SK-N-SH treated with all-trans-retinoic acid at 6 μM for 48 hours (cell line): Measurements from ENCODE around the gene TRIM46.

Experiments
- ATAC-seq: fragments of 200-7000 bp; cut with Tn5 transposase; 3 replicates; pipeline ENCODE4 v1.9.1; 2020; ENCODE audit warnings: mild to moderate bottlenecking, moderate library complexity
- ARNTL ChIP-seq: fragments of 450-650 bp; formaldehyde crosslinking; IDR thresholded peaks from 2 replicates; pipeline ENCODE4 v1.5.0; 2020; ENCODE audit warnings: low read depth, mild to moderate bottlenecking, moderate library complexity, borderline replicate concordance
- BACH2 ChIP-seq: fragments of 250-450 bp; sonication (Bioruptor Pico); IDR thresholded peaks from 2 replicates; pipeline ENCODE4 v1.9.0; 2021; ENCODE audit warnings: mild to moderate bottlenecking, borderline replicate concordance
- CREB5 ChIP-seq: fragments of 250-450 bp; sonication (Bioruptor Pico); IDR thresholded peaks from 2 replicates; pipeline ENCODE4 v1.5.1; 2020; ENCODE audit warnings: low read depth, mild to moderate bottlenecking, moderate library complexity
- CSDC2 ChIP-seq: fragments of 250-450 bp; sonication (Bioruptor Pico); IDR thresholded peaks from 2 replicates; pipeline ENCODE4 v1.5.0; 2020; ENCODE audit warnings: mild to moderate bottlenecking, moderate library complexity
- ESRRG ChIP-seq: fragments of 250-450 bp; sonication (Bioruptor Pico); IDR thresholded peaks from 2 replicates; pipeline ENCODE4 v1.6.1; 2021; ENCODE audit warnings: mild to moderate bottlenecking
- GLIS3 ChIP-seq: fragments of 250-450 bp; sonication (Bioruptor Pico); IDR thresholded peaks from 2 replicates; pipeline ENCODE4 v1.5.0; 2020; ENCODE audit warnings: mild to moderate bottlenecking, moderate library complexity
- ISL1 ChIP-seq: fragments of 250-450 bp; sonication (Bioruptor Pico); IDR thresholded peaks from 2 replicates; pipeline ENCODE4 v2.1.2; 2022; ENCODE audit warnings: mild to moderate bottlenecking, moderate library complexity
- PPARA ChIP-seq: fragments of 250-450 bp; sonication (Bioruptor Pico); IDR thresholded peaks from 2 replicates; pipeline ENCODE4 v1.5.0; 2020; ENCODE audit warnings: mild to moderate bottlenecking, borderline replicate concordance
- RARB ChIP-seq: fragments of 250-450 bp; sonication (Bioruptor Pico); IDR thresholded peaks from 2 replicates; pipeline ENCODE4 v1.8.0; 2021; ENCODE audit warnings: mild to moderate bottlenecking, moderate library complexity
- SNAI2 ChIP-seq: fragments of 250-450 bp; sonication (Bioruptor Pico); IDR thresholded peaks from 2 replicates; pipeline ENCODE4 v1.5.0; 2020; ENCODE audit warnings: mild to moderate bottlenecking, moderate library complexity
- TCF4 ChIP-seq: fragments of 250-450 bp; sonication (Bioruptor Pico); IDR thresholded peaks from 2 replicates; pipeline ENCODE4 v1.8.0; 2021; ENCODE audit warnings: mild to moderate bottlenecking, moderate library complexity, borderline replicate concordance
- TOX ChIP-seq: fragments of 250-450 bp; sonication (Bioruptor Pico); IDR thresholded peaks from 2 replicates; pipeline ENCODE4 v1.8.0; 2021; ENCODE audit warnings: mild to moderate bottlenecking, moderate library complexity, borderline replicate concordance
- ZFP30 ChIP-seq: fragments of 450-650 bp; formaldehyde crosslinking; IDR thresholded peaks from 2 replicates; pipeline ENCODE4 v1.5.0; 2022; ENCODE audit warnings: mild to moderate bottlenecking, moderate library complexity
- ZNF565 ChIP-seq: fragments of 450-650 bp; formaldehyde crosslinking; conservative IDR thresholded peaks from 2 replicates; pipeline ENCODE4 v1.5.0; 2020; ENCODE audit warnings: low read depth, mild to moderate bottlenecking, moderate library complexity
- ZNF70 ChIP-seq: fragments of 450-650 bp; formaldehyde crosslinking; IDR thresholded peaks from 2 replicates; pipeline ENCODE4 v1.5.0; 2020; ENCODE audit warnings: mild to moderate bottlenecking, moderate library complexity
- ZNF8 ChIP-seq: fragments of 450-650 bp; formaldehyde crosslinking; IDR thresholded peaks from 2 replicates; pipeline ENCODE4 v1.5.0; 2020; ENCODE audit warnings: mild to moderate bottlenecking, moderate library complexity
- TF ChIP-seq, protein P1 (sequence below): fragments of 250-450 bp; sonication (Bioruptor Pico); IDR thresholded peaks from 2 replicates; pipeline ENCODE4 v1.8.0; 2021; ENCODE audit warnings: low read depth, mild to moderate bottlenecking, moderate library complexity, borderline replicate concordance
- TF ChIP-seq, protein P2 (sequence below): fragments of 250-450 bp; sonication (Bioruptor Pico); IDR thresholded peaks from 2 replicates; pipeline ENCODE4 v1.5.0; 2020; ENCODE audit warnings: mild to moderate bottlenecking, moderate library complexity
- TF ChIP-seq, protein P3 (sequence below): fragments of 250-450 bp; sonication (Bioruptor Pico); IDR thresholded peaks from 2 replicates; pipeline ENCODE4 v1.8.0; 2020; ENCODE audit warnings: mild to moderate bottlenecking, moderate library complexity, borderline replicate concordance
- TF ChIP-seq, protein P4 (sequence below): fragments of 250-450 bp; sonication (Bioruptor Pico); IDR thresholded peaks from 2 replicates; pipeline ENCODE4 v1.5.1; 2021; ENCODE audit warnings: mild to moderate bottlenecking, moderate library complexity

Gene TRIM46

DNA sequence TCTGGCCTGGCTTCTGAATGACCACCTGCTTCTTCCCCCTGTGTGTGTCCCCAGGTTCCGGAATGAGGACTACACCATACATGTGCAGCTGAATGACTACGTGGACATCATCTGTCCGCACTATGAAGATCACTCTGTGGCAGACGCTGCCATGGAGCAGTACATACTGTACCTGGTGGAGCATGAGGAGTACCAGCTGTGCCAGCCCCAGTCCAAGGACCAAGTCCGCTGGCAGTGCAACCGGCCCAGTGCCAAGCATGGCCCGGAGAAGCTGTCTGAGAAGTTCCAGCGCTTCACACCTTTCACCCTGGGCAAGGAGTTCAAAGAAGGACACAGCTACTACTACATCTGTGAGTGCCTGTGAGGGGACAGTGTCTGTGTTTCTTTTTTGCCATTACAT lies 42.4 kb upstream of the TRIM46 start:
- no peak for ATAC-seq
- TF ChIP-seq CSDC2 (no peak), ARNTL (CRISPR knock-in tag) (no peak), GLIS3 (CRISPR knock-in tag) (no peak), PPARA (no peak), ZNF565 (no peak), TCF4 (CRISPR knock-in tag) (no peak), RARB (no peak), CREB5 (no peak), ESRRG (CRISPR knock-in tag) (no peak), BACH2 (CRISPR knock-in tag) (no peak)
- TF ChIP-seq, protein P1, sequence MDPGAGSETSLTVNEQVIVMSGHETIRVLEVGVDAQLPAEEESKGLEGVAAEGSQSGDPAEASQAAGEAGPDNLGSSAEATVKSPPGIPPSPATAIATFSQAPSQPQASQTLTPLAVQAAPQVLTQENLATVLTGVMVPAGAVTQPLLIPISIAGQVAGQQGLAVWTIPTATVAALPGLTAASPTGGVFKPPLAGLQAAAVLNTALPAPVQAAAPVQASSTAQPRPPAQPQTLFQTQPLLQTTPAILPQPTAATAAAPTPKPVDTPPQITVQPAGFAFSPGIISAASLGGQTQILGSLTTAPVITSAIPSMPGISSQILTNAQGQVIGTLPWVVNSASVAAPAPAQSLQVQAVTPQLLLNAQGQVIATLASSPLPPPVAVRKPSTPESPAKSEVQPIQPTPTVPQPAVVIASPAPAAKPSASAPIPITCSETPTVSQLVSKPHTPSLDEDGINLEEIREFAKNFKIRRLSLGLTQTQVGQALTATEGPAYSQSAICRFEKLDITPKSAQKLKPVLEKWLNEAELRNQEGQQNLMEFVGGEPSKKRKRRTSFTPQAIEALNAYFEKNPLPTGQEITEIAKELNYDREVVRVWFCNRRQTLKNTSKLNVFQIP (CRISPR knock-in tag), result no peak
- TF ChIP-seq, protein P2, sequence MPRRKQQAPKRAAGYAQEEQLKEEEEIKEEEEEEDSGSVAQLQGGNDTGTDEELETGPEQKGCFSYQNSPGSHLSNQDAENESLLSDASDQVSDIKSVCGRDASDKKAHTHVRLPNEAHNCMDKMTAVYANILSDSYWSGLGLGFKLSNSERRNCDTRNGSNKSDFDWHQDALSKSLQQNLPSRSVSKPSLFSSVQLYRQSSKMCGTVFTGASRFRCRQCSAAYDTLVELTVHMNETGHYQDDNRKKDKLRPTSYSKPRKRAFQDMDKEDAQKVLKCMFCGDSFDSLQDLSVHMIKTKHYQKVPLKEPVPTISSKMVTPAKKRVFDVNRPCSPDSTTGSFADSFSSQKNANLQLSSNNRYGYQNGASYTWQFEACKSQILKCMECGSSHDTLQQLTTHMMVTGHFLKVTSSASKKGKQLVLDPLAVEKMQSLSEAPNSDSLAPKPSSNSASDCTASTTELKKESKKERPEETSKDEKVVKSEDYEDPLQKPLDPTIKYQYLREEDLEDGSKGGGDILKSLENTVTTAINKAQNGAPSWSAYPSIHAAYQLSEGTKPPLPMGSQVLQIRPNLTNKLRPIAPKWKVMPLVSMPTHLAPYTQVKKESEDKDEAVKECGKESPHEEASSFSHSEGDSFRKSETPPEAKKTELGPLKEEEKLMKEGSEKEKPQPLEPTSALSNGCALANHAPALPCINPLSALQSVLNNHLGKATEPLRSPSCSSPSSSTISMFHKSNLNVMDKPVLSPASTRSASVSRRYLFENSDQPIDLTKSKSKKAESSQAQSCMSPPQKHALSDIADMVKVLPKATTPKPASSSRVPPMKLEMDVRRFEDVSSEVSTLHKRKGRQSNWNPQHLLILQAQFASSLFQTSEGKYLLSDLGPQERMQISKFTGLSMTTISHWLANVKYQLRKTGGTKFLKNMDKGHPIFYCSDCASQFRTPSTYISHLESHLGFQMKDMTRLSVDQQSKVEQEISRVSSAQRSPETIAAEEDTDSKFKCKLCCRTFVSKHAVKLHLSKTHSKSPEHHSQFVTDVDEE (CRISPR knock-in tag), result no peak

DNA sequence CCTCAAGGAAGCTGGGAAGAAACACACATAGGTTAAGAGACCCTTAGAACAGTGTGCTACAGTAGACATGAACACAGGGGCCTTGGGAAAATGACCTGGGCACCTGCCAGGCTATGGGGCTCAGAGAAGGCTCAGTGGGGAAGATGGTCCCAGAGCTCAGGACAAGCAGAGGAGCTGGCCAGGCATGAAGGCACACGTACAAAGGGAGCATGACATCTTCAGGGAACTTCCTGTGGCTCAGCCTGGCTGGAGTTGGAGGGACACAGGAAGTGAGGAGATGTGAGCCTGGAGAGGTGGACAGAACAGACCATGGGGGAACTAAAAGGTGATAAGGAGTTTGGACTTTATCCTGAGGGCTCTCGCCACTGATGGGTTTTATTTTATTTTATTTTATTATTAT lies 41.8 kb upstream of the TRIM46 start:
- no peak for TF ChIP-seq TOX (CRISPR knock-in tag)
- no peak for TF ChIP-seq ZNF70 (CRISPR knock-in tag)
- no peak for TF ChIP-seq ESRRG (CRISPR knock-in tag)
- TF ChIP-seq ISL1 (CRISPR knock-in tag), result no peak
- TF ChIP-seq, protein P3, sequence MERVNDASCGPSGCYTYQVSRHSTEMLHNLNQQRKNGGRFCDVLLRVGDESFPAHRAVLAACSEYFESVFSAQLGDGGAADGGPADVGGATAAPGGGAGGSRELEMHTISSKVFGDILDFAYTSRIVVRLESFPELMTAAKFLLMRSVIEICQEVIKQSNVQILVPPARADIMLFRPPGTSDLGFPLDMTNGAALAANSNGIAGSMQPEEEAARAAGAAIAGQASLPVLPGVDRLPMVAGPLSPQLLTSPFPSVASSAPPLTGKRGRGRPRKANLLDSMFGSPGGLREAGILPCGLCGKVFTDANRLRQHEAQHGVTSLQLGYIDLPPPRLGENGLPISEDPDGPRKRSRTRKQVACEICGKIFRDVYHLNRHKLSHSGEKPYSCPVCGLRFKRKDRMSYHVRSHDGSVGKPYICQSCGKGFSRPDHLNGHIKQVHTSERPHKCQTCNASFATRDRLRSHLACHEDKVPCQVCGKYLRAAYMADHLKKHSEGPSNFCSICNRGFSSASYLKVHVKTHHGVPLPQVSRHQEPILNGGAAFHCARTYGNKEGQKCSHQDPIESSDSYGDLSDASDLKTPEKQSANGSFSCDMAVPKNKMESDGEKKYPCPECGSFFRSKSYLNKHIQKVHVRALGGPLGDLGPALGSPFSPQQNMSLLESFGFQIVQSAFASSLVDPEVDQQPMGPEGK, result no peak
- no peak for TF ChIP-seq ZNF8
- no peak for TF ChIP-seq GLIS3 (CRISPR knock-in tag)
- TF ChIP-seq, protein P2 (CRISPR knock-in tag), result no peak
- TF ChIP-seq SNAI2 (CRISPR knock-in tag), result no peak
- TF ChIP-seq ZFP30 (CRISPR knock-in tag), result no peak
- TF ChIP-seq, protein P4, sequence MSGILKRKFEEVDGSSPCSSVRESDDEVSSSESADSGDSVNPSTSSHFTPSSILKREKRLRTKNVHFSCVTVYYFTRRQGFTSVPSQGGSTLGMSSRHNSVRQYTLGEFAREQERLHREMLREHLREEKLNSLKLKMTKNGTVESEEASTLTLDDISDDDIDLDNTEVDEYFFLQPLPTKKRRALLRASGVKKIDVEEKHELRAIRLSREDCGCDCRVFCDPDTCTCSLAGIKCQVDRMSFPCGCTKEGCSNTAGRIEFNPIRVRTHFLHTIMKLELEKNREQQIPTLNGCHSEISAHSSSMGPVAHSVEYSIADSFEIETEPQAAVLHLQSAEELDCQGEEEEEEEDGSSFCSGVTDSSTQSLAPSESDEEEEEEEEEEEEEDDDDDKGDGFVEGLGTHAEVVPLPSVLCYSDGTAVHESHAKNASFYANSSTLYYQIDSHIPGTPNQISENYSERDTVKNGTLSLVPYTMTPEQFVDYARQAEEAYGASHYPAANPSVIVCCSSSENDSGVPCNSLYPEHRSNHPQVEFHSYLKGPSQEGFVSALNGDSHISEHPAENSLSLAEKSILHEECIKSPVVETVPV (CRISPR knock-in tag), result no peak
- TF ChIP-seq, protein P1 (CRISPR knock-in tag), result no peak
- ATAC-seq, result no peak
